Hypothalamus (tissue), 51 donors: ENCODE results near the gene JARID2.

Source experiments
- DNase-seq, 51 donors: peaks; one replicate each; lab custom pipeline; 2025; lab: John Stamatoyannopoulos, UW

JARID2 gene

GRCh38 chr6:15245361-15246216 lies at the start of gene JARID2:
Gene JARID2, plus strand, starts transcription at chr6:15246069. Its CDS starts 471 bp downstream, at chr6:15246540.
- peak; percentile 88 to 100 (median 97) for DNase-seq

- no peak for DNase-seq
Observed at GRCh38 chr6:15200087-15200486, 45.8 kb upstream of the JARID2 start.

- no peak for DNase-seq
Observed at GRCh38 chr6:15205321-15205720, 40.5 kb upstream of the JARID2 start.

GRCh38 chr6:15206887-15207286 lies 39.0 kb upstream of the JARID2 start:
- DNase-seq: no peak

- DNase-seq: peak in 2 of 51 donors; percentile 0
Observed at GRCh38 chr6:15207923-15208322, 37.9 kb upstream of the JARID2 start.

GRCh38 chr6:15213838-15214400 lies 31.9 kb upstream of the JARID2 start:
- no peak for DNase-seq

- DNase-seq: no peak
Observed at GRCh38 chr6:15218401-15218800, 27.5 kb upstream of the JARID2 start.

- DNase-seq: no peak
Observed at GRCh38 chr6:15220062-15220461, 25.8 kb upstream of the JARID2 start.

- DNase-seq: no peak
Observed at GRCh38 chr6:15227827-15228318, 18.0 kb upstream of the JARID2 start.

- DNase-seq: no peak
Observed at GRCh38 chr6:15230827-15231226, 15.0 kb upstream of the JARID2 start.

GRCh38 chr6:15232836-15233510 lies 12.9 kb upstream of the JARID2 start:
- DNase-seq: no peak

- DNase-seq: no peak
Observed at GRCh38 chr6:15234068-15234758, 11.7 kb upstream of the JARID2 start.

GRCh38 chr6:15239616-15240364 lies 6.1 kb upstream of the JARID2 start:
- no peak for DNase-seq

GRCh38 chr6:15242503-15242902 lies 3.4 kb upstream of the JARID2 start:
- no peak for DNase-seq

- DNase-seq: no peak
Observed at GRCh38 chr6:15242937-15243614, 2.8 kb upstream of the JARID2 start.

GRCh38 chr6:15243910-15244619 lies 1.8 kb upstream of the JARID2 start:
- DNase-seq: peak in 6 of 51 donors; percentile 8 to 60 (median 44)

- peak in 37 of 51 donors; percentile 51 to 94 (median 78) for DNase-seq
Observed at GRCh38 chr6:15244620-15245360, 1.1 kb upstream of the JARID2 start.

- peak in 2 of 51 donors; percentile 47 to 72 for DNase-seq
Observed at GRCh38 chr6:15246217-15246665, 372 bp downstream of the JARID2 start.
